NCI-H2227 (cell line): ENCODE measurements around the gene XYLT1.
A peak's percentile ranks its signal among the peaks of the same experiment; 100 is the strongest.

Experiments
- DNase-seq: peaks from one replicate; lab custom pipeline; 2025; ENCODE audit not compliant: unreplicated experiment; lab: John Stamatoyannopoulos, UW

Gene XYLT1

DNA sequence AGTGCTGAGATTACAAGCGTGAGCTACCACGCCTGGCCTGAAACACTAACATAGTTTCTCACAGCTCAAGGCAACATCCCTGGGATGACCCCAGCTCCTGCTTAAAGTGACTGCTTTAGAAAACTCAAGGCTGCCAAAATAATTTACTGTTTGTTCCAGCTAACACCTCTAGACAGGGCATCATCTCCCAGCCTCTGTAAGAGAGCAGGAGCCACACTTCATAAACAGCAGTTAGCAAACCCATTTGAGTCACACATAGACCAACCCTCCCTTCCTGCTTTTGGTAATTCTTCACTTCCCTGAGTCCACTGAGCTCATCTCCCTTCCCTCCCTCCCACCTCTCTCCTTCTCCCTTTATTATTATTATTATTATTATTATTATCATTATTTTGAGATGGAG is 201.3 kb downstream of the XYLT1 start:
- no peak for DNase-seq

- DNase-seq: no peak
Measured at GRCh38 chr16:17266608-17267313, 204.0 kb downstream of the XYLT1 start.

- DNase-seq: no peak
Measured at GRCh38 chr16:17265154-17265553, 205.6 kb downstream of the XYLT1 start.

DNA sequence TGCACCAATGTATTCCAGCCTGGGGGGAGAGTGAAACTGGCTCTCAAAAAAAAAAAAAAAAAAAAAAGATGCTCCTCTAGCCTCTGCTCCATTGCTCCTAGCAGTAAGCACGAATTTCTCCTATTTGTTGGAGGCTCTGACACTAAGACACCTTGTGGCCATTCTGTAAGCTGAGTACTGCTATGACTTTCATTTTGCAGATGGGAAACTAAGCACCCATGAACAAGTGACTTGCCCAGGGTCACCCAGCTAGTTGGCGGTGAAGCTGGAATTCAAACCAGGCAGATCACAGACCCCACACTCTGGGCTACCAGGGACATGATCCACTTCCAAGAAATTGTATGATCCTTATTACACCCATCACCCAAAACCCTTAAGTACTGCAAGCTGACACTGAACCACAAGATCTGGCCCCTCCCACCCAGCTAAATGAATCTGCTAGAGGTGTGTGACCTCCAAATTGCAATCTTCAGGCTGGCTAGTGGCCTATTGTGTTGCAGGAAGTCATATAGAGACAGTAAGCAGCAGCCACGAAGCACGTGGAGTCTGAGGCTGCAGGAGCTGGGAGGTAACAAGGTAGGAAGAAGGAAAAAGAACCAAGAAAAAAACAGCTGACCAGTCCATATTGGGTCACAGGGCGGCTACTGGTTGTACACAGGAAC is 209.4 kb downstream of the XYLT1 start:
- DNase-seq: no peak

DNA sequence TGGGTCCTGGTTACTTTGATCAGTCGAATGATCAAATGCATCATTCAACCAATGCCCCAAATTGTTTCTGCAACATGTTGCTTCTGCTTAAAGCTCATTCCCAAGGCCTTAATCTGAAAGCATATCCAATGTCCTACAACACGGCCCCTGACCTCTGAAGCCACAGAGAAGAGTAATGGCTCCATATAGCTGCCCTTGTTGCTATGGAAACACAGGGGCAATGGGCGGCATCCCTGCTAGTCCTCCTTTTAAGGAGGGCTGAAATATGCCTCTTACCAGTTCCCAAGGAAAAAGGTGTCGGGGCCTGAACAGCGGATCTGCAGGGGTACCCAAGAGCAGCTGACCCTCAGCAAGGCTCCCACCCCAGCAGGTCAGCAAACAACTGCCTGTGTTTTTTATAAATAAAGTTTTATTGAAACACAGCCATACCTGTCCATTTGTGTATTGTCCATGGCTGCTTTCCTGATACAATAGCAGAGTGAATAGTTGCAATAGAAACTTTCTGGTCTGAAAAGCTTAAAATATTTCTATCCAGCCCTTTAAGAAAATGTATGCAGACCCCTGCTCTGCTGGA is 210.4 kb downstream of the XYLT1 start:
- DNase-seq: no peak

GRCh38 chr16:17259751-17260270 is 210.9 kb downstream of the XYLT1 start:
- no peak for DNase-seq

GRCh38 chr16:17258848-17259713 is 211.7 kb downstream of the XYLT1 start:
- DNase-seq: no peak

DNA sequence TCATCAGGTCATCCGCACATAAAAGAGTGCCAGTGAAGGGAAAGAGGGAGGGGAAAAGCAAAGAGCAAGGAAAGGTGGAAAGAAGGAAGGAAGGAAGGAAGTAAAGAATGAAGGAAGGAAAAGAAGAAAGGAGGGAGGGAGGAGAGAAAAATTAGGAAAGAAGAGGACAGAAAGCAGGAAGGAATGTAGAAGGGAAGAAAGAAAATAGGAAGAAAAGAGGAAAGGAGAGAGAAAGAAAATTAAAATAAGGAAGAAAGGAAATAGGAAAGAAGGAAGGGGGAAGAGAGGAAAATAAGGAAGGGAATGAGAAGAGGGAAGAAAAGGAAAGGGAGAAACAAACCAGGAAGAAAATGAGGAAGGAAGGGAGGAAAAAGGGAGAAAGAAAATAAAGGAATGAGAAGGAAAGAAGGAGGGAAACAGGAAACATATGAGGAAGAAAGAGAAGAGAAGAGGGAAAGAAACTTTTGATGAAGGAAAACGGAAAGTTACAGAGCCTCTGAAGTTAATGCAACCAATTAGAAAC is 212.6 kb downstream of the XYLT1 start:
- no peak for DNase-seq

DNA sequence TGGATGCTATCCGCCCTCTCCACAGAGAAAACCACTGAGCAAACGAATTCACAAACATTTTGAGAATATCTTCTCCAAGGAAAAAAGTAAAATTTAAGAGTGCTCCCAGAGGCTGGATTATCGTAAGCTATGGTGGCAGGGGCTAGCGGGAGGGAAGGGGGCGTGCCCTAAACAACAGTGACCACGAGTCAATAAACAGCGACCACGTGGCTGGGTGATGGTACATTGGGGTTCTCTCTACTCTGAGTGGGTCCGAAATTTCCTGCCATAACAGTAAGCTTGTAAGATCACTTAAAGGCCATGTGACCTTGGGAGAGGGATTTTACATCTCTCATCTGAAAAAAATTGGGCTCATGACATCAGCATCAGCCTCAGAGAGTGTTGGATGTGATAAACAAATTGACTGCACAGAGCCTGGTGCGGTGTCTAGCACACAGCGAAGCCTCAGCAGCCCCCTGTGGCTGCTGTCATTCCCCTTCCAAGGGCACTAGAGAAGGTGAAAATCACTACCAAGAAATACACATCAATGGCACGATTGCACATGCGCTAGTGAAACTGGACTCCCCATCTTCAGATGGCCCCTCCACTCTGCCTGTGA is 213.2 kb downstream of the XYLT1 start:
- no peak for DNase-seq

- DNase-seq: no peak
Measured at GRCh38 chr16:17252701-17253100, 218.1 kb downstream of the XYLT1 start.

DNA sequence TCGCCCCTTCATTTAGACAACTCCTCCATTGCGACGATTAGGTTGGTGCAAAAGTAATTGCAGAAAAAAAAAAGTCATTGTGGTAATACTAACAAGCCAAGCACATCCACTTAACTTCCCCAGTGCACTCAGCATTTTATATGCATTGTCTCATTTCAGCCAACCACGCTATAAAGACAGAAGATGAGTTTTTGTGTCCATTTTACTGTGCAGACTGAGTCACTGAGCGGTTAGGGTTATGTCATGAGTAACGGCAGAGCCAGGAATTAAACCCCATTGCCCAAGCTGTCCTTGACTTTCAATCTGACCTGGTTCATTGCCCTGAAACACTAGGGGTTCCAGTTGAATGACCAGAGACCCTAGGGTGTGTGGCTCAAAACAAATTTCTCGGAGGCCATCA is 218.7 kb downstream of the XYLT1 start:
- DNase-seq: no peak

DNA sequence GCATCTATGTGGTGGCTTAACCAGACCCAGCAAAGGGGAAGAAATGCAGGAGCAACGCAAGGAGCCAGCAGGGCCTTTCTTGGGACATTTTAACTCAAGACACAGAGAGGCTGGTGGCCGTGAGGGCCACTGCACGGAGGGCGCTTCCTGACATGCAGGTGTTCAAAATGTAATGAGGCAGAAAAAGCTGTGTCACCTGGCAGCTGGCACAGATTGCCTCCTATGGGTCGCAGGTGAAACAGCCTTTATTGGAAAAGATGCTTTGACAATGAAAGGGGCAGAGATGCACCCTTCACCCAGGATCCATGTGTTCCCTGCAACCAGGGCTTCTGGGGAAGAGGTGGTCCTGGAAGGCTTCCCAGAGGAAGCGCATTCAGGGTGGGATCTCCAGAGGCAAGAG is 219.3 kb downstream of the XYLT1 start:
- DNase-seq: no peak

DNA sequence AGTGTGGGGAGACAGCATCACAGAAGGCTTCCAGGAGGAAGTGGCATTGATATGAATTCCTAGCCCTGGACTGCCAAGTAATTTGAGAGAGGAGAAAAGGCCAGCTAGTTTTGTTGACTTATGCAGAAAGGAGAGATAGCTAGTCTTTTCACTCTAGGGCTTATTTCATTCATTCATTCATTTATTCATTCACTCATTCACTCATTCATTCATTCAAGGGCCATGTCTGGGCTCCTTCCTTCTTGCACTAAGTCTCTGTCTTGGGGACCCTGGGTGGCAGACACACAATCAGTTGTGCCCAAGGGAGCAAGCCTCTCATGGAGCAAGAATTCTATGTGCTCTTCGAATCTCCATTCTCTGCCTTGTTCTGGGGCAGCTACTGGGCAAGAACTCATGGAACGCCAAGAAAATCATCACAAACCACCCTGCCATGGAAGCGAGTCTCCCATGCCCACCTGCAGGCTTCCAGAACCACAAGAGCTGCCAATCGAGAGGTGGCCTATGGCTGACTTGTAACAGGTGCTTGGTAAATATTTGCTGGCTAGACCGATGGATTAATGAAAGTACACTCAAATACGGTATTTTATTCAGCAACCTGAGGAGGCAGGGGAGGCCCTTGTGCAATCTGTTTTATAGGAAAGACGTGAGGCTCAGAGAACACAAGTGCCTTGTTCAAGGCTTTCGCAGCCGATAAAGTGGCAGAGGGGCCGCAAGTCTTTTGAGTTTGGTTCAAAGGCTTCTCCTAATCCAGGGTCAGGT is 223.6 kb downstream of the XYLT1 start:
- DNase-seq: no peak

DNA sequence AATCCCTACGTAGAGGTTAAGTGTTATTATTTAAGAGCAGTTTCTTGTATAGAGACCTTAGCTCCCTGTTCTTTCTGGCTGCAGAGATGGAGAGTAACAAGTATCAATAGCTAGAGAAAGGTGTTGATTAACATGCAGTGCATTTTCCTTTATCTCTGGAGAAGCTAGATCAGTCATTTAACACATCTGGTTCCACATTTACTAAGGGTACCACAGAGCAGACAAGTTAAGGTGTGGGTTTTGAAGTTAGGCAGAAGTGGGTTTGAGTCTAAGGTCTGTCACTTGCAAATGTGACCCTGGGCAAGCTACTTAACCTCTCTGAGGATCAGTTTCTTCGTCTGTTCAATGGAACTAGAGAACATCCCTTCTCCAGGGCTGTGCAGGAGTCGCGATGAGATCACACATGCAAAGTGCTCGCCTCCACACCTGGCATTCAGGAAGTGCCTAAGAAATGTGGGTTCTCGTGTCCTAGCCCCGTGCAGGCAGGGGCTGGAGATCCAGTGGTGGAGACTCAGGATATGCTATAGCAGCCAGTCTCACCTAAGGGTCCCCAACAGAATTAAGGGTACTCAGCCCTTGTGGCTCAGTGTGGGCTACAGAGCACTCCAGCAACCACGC is 224.4 kb downstream of the XYLT1 start:
- DNase-seq: no peak

GRCh38 chr16:17245776-17246175 is 225.0 kb downstream of the XYLT1 start:
- peak; percentile 22 for DNase-seq

DNA sequence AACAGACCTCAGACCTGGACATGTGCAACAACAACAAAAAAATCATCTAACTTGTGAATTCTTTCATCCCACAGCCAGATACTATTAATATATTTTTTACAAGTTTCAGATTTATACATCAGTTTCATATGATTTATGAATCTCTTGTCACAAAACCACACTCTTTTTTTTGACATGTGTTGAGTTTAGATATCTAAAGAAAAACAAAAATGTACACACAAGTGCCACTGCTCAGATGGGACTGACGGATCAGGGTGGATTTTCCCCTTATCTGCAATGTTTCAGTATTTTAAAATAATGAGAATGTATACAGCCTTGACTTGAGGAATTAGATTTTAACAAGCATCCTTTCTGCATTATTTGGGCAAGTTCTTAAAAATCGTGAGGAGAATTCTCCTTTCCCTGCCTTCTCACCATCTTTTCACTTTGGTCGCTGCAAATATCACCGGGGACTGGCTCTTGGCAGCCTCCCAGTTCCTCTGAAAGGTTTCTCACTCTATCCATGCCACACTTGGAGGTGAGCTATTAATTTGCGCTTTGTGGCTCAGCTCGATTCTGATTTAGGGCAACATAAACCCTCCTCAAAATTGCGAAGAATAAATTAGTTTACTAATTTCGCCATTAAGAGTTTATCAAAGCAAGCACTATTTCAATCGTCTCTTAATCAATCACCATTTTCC is 225.7 kb downstream of the XYLT1 start:
- DNase-seq: no peak

GRCh38 chr16:17241264-17241835 is 229.4 kb downstream of the XYLT1 start:
- DNase-seq: no peak

GRCh38 chr16:17238285-17239028 is 232.3 kb downstream of the XYLT1 start:
- no peak for DNase-seq
